OCI-LY7 (cell line): ENCODE measurements around the gene ZSCAN10.
"Not testable (repeated sequence)": the region's sequence is repeated elsewhere in the genome, so short reads cannot be mapped to it uniquely, and the experiment has no call there.

Experiments
- EZH2phosphoT487 ChIP-seq: fragments of 200-600 bp; sonication (generic); IDR thresholded peaks from 2 replicates; pipeline ENCODE4 v1.6.1; 2018; ENCODE audit warnings: low read depth, borderline replicate concordance, mild to moderate bottlenecking, mixed run types, antibody characterized with exemption, low read length, moderate library complexity, mixed read lengths
- TF ChIP-seq, protein P1 (sequence below): fragments of 200-600 bp; sonication (generic); conservative IDR thresholded peaks from 2 replicates; pipeline ENCODE4 v1.5.1; 2014; ENCODE audit warnings: mild to moderate bottlenecking, antibody characterized with exemption, low read length, moderate library complexity, mixed read lengths

DNA sequence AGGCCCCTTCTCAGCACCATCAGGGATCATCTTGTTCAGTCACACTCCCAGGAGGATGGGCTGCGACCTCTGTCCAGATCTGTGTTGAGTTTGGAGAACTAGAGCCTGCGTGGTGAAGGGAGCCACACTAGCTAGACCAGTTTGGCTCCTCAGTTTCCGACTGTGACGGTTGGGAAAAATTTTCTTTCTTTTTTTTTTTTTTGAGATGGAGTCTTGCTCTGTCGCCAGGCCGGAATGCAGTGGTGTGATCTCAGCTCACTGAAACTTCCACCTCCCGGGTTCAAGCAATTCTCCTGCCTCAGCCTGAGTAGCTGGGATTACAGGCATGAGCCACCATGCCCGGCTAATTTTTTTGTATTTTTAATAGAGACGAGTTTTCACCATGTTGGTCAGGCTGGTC lies 40.5 kb upstream of the ZSCAN10 start:
- TF ChIP-seq, protein P1, sequence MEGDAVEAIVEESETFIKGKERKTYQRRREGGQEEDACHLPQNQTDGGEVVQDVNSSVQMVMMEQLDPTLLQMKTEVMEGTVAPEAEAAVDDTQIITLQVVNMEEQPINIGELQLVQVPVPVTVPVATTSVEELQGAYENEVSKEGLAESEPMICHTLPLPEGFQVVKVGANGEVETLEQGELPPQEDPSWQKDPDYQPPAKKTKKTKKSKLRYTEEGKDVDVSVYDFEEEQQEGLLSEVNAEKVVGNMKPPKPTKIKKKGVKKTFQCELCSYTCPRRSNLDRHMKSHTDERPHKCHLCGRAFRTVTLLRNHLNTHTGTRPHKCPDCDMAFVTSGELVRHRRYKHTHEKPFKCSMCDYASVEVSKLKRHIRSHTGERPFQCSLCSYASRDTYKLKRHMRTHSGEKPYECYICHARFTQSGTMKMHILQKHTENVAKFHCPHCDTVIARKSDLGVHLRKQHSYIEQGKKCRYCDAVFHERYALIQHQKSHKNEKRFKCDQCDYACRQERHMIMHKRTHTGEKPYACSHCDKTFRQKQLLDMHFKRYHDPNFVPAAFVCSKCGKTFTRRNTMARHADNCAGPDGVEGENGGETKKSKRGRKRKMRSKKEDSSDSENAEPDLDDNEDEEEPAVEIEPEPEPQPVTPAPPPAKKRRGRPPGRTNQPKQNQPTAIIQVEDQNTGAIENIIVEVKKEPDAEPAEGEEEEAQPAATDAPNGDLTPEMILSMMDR: not testable (repeated sequence)
- TF ChIP-seq EZH2phosphoT487: not testable (repeated sequence)
